Spleen (tissue), 11 donors: ENCODE data around the gene MRPL37. TPM values are rescaled to one million over a fixed set of nuclear protein-coding genes. Genes with fewer than 3 reads are reported as not detected.
A peak's percentile ranks its signal among the peaks of the same experiment; 100 is the strongest.

Experiments
- DNase-seq: peaks from one replicate; pipeline ENCODE4 v3.0.0-alpha.2; 2020
- H3K27ac ChIP-seq, 8 donors: fragments of 200-600 bp; sonication (generic) in 7 of 8; 1 replicate in 4 of 8; 2 replicates in 4 of 8; pipeline versions ENCODE4 v1.5.0 to v1.8.0; 2016 to 2021; ENCODE audit warnings: inconsistent platforms in 4 of 8, mild to moderate bottlenecking in 4 of 8, moderate library complexity in 1 of 8
- H3K27me3 ChIP-seq, 7 donors: fragments of 200-600 bp; sonication (generic) in 6 of 7; replicated peaks in 1 of 7; 1 replicate in 4 of 7; 2 replicates in 3 of 7; pipeline versions ENCODE4 v1.5.0 to v1.8.0; 2016 to 2021; ENCODE audit warnings: inconsistent platforms in 3 of 7, mild to moderate bottlenecking in 1 of 7
- H3K36me3 ChIP-seq, 6 donors: fragments of 200-600 bp; sonication (generic) in 5 of 6; 1 replicate in 4 of 6; 2 replicates in 2 of 6; pipeline versions ENCODE4 v1.5.0 to v1.8.0; 2016 to 2021; ENCODE audit warnings: inconsistent platforms in 2 of 6
- H3K4me1 ChIP-seq, 6 donors: fragments of 200-600 bp; sonication (generic) in 5 of 6; 1 replicate in 3 of 6; 2 replicates in 3 of 6; pipeline versions ENCODE4 v1.5.0 to v1.8.0; 2016 to 2021; ENCODE audit warnings: inconsistent platforms in 3 of 6
- H3K4me3 ChIP-seq, 8 donors: fragments of 200-600 bp; sonication (generic) in 7 of 8; 1 replicate in 4 of 8; 2 replicates in 4 of 8; pipeline versions ENCODE4 v1.5.0 to v1.8.0; 2016 to 2021; ENCODE audit warnings: inconsistent platforms in 4 of 8, mild to moderate bottlenecking in 4 of 8, moderate library complexity in 2 of 8
- H3K9me3 ChIP-seq, 8 donors: fragments of 200-600 bp; sonication (generic) in 7 of 8; 1 replicate in 4 of 8; 2 replicates in 4 of 8; pipeline versions ENCODE4 v1.5.0 to v1.8.0; 2016 to 2021; ENCODE audit warnings: inconsistent platforms in 4 of 8
- CTCF ChIP-seq, 11 experiments: fragments of 200-600 bp in 7 of 11; fragments of 450-650 bp in 4 of 11; sonication (generic) in 4 of 11; IDR thresholded peaks in 8 of 11; conservative IDR thresholded peaks in 3 of 11; 1 replicate in 7 of 11; 2 replicates in 4 of 11; pipeline versions ENCODE4 v1.4.0 to v1.8.0; 2016 to 2021; ENCODE audit warnings: antibody characterized with exemption in 11 of 11, inconsistent platforms in 4 of 11, mild to moderate bottlenecking in 1 of 11
- POLR2A ChIP-seq, 3 donors: fragments of 450-650 bp; IDR thresholded peaks; one replicate each; pipeline ENCODE4 v1.5.1; 2017; ENCODE audit warnings: antibody characterized with exemption in 3 of 3, mild to moderate bottlenecking in 1 of 3
- POLR2AphosphoS5 ChIP-seq, 3 donors: sonication (generic); formaldehyde crosslinking; IDR thresholded peaks; one replicate each; pipeline ENCODE4 v1.5.1; 2017; ENCODE audit warnings: antibody characterized with exemption in 3 of 3
- WGBS, 5 donors: extraction: QIAGEN DNeasy Blood & Tissue Kit in 3 of 5; methylation state at CpG; one replicate each; pipeline versions ENCODE4 v1.1.5 to v1.1.7; 2013 to 2018; 5-methylcytosine and 5-hydroxymethylcytosine counted together
- intact Hi-C: fragments of 100-400 bp; cut with DNase I; formaldehyde crosslinking; loops from one replicate; pipeline ENCODE4 v1.15.0; 2023; ENCODE audit warnings: low total_unique reads
- polyA plus RNA-seq, 3 donors: library from polyadenylated mRNA; stranded (reverse); fragments of 200-250 nt; gene quantifications; one replicate each; pipeline ENCODE4 v1.2.1, GENCODE V29; 2013
- total RNA-seq, 7 donors: library from RNA; depleted of rRNA in 3 of 7; stranded (reverse); fragments of >200 nt in 3 of 7; fragmentation: NEBNext Ultra II Directional in 4 of 7; extraction: Animal tissue kit (Norgen Biotek cat#: 25700) in 4 of 7; gene quantifications; one replicate each; pipeline versions ENCODE4 v1.1.0 to v1.2.1, GENCODE V29; 2016 to 2021
- donor health status: healthy with polysubstance abuse.
- donor health status: DM: no; HTN: no; CAD: no; lungs with moderate emphysema.
- donor health status: DM: no; HTN: no; CAD: no.
- donor health status: Bipolar disorder and iron deficiency.
- donor health status: healthy.
- donor health status: DM: no; HTN: no; CAD: no.
- donor health status: DM: yes; HTN: yes; CAD: no.

The MRPL37 gene
- total and polyA plus RNA-seq, 10 donors: 20.4 to 55.9 (median 43.3) TPM

DNA sequence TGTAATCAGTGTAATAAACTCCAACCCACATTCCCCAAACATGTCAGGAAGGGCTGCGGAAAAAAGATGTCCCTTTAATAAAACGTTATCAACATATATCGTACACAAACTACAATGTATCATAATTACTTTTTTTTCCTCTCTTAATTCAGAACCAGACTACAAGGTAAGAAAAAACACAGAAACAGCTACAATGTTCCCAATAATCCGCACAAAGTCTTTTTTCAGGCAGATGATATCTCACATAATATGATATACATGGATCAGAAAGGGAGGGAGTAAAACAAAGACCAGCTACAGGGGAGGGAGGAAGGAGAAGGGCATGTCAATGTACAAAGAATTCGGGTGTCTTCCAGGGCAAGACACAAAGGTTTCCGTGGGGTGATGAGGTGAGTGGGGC lies 25.4 kb downstream of the MRPL37 start:
- Histone ChIP-seq H3K36me3 (peaks cover 0 to 79% (median 7%) of the 10 kb centered on the region in 6 donors), H3K9me3 (no peaks in the 10 kb centered on the region), H3K4me3 (no peak overlapping the region), H3K27me3 (no peaks in the 10 kb centered on the region), H3K27ac (no peak overlapping the region), H3K4me1 (peaks cover 6 to 29% (median 17%) of the 10 kb centered on the region in 6 donors)
- TF ChIP-seq POLR2AphosphoS5 (IDR thresholded peaks at IDR 0.05) (no peak), POLR2A (IDR thresholded peaks at IDR 0.05) (no peak)
- WGBS, 5 donors: 88 to 95% (median 91%) methylated on average over 6 of the region's 6 CpGs
- DNase-seq: no peak
- intact Hi-C loops: no loop called here

- Histone ChIP-seq H3K27me3 (no peaks in the 10 kb centered on the region), H3K27ac (no peak overlapping the region), H3K4me1 (peaks cover 0 to 23% (median 10%) of the 10 kb centered on the region in 6 donors), H3K36me3 (peaks cover 0 to 72% (median 7%) of the 10 kb centered on the region in 6 donors), H3K9me3 (no peaks in the 10 kb centered on the region), H3K4me3 (no peak overlapping the region)
- intact Hi-C loops: no loop called here
- peak; percentile 58 for DNase-seq
- WGBS, 5 donors: 87 to 95% (median 90%) methylated on average over 20 of the region's 20 CpGs
- TF ChIP-seq POLR2AphosphoS5 (IDR thresholded peaks at IDR 0.05) (peak; percentile 9 to 60 (median 33)), CTCF (IDR thresholded peaks at IDR 0.05 in 8 of 11, conservative IDR thresholded peaks at IDR 0.05 in 3 of 11) (no peak), POLR2A (IDR thresholded peaks at IDR 0.05) (no peak)
These were observed 26.1 kb downstream of the MRPL37 start for GRCh38 chr1:54225986-54226559.

- H3K4me3 ChIP-seq: no peak overlapping the region
- peaks cover 0 to 65% (median 7%) of the 10 kb centered on the region in 6 donors for H3K36me3 ChIP-seq
- peaks cover 0 to 20% (median 7%) of the 10 kb centered on the region in 6 donors for H3K4me1 ChIP-seq
- no peak overlapping the region for H3K27ac ChIP-seq
- no peaks in the 10 kb centered on the region for H3K27me3 ChIP-seq
- DNase-seq: peak; percentile 64
- no peaks in the 10 kb centered on the region for H3K9me3 ChIP-seq
- intact Hi-C loops: no loop called here
- 54 to 81% (median 64%) methylated on average over 8 of the region's 8 CpGs for WGBS, 5 donors
- TF ChIP-seq CTCF (IDR thresholded peaks at IDR 0.05 in 8 of 11, conservative IDR thresholded peaks at IDR 0.05 in 3 of 11) (no peak), POLR2AphosphoS5 (IDR thresholded peaks at IDR 0.05) (peak in 2 of 3 donors; percentile 17 to 20)
These were observed 27.2 kb downstream of the MRPL37 start for GRCh38 chr1:54227091-54227602.

DNA sequence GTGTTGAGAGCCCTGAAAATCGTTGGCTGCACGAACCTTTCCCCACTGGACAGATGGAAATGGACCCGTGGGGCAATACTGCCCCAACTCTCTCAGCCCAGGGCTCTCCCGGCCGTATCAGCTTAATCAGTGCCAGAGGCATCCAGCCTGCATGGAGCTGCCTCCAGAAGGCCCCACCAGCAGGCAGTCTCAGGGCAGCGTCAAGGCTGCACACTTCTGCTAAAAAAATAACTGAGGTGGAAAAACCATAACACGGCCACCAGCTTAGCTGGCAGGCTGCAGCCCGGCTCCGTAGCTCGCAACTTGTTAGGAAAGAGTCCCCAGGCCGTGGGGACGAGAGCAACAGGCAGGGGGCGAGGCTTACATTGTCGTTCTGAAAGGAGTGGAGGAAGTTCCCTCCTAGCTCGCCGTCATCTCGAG lies 27.9 kb downstream of the MRPL37 start:
- H3K27ac ChIP-seq: no peak overlapping the region
- no peaks in the 10 kb centered on the region for H3K27me3 ChIP-seq
- peaks cover 0 to 19% (median 7%) of the 10 kb centered on the region in 6 donors for H3K4me1 ChIP-seq
- peaks cover 0 to 64% (median 7%) of the 10 kb centered on the region in 6 donors for H3K36me3 ChIP-seq
- TF ChIP-seq POLR2A (IDR thresholded peaks at IDR 0.05) (no peak), POLR2AphosphoS5 (IDR thresholded peaks at IDR 0.05) (no peak), CTCF (IDR thresholded peaks at IDR 0.05 in 8 of 11, conservative IDR thresholded peaks at IDR 0.05 in 3 of 11) (no peak)
- DNase-seq: peak; percentile 59
- no peak overlapping the region for H3K4me3 ChIP-seq
- intact Hi-C loops: no loop called here
- 61 to 81% (median 66%) methylated on average over 16 to 17 of the region's 17 CpGs for WGBS, 5 donors
- H3K9me3 ChIP-seq: no peaks in the 10 kb centered on the region
